ENCODE data around the gene ZNF569. TPM values are rescaled to one million over a fixed set of nuclear protein-coding genes. Genes with fewer than 3 reads are reported as not detected.
A peak's percentile ranks its signal among the peaks of the same experiment; 100 is the strongest.
"Not testable (repeated sequence)": the region's sequence is repeated elsewhere in the genome, so short reads cannot be mapped to it uniquely, and the experiment has no call there.

ZNF569 gene
- total and polyA plus RNA-seq, 8 donors, result 1.0 to 2.9 (median 1.7) TPM

GRCh38 chr19:37403403-37403802 lies 63.8 kb downstream of the ZNF569 start:
- no peak overlapping the region for H3K4me3 ChIP-seq
- intact Hi-C loops (cut with DNase I), result no loop called here
- ATAC-seq (no peak), FAIRE-seq (no peak), DNase-seq (peak in 2 of 6 donors; percentile 11 to 33)
- no peak for TF ChIP-seq CTCF (IDR thresholded peaks at IDR 0.05)
- H3K27me3 ChIP-seq, result no peaks in the 10 kb centered on the region
- WGBS, 2 donors, result 49 to 55% methylated on average over 34 of the region's 34 CpGs
- peaks cover 0 to 2% (median 0%) of the 10 kb centered on the region in 4 donors for H3K9me3 ChIP-seq
- H3K36me3 ChIP-seq, result no peaks in the 10 kb centered on the region
- H3K27ac ChIP-seq, result no peak overlapping the region
- no peaks in the 10 kb centered on the region for H3K4me1 ChIP-seq

- no peaks in the 10 kb centered on the region for H3K36me3 ChIP-seq
- no peaks in the 10 kb centered on the region for H3K27me3 ChIP-seq
- no peaks in the 10 kb centered on the region for H3K4me1 ChIP-seq
- no peak for FAIRE-seq
- no peak for TF ChIP-seq CTCF (IDR thresholded peaks at IDR 0.05)
- no peak overlapping the region for H3K4me3 ChIP-seq
- H3K27ac ChIP-seq, result no peak overlapping the region
- no peak for DNase-seq
- ATAC-seq, result no peak
- H3K9me3 ChIP-seq, result peaks cover 0 to 2% (median 0%) of the 10 kb centered on the region in 4 donors
- 87 to 90% methylated on average over 1 of the region's 1 CpG for WGBS, 2 donors
- intact Hi-C loops (cut with DNase I), result no loop called here
Measured at GRCh38 chr19:37401078-37401477, 66.2 kb downstream of the ZNF569 start.

- H3K36me3 ChIP-seq, result peaks cover 0 to 18% (median 17%) of the 10 kb centered on the region in 3 donors
- H3K27me3 ChIP-seq; H3K4me1 ChIP-seq; ATAC-seq; FAIRE-seq; H3K27ac ChIP-seq; DNase-seq; intact Hi-C loops (cut with DNase I); H3K4me3 ChIP-seq: not testable (repeated sequence)
- 97% methylated on average over 6 of the region's 6 CpGs for WGBS, 2 donors
- peaks cover 0 to 30% (median 5%) of the 10 kb centered on the region in 4 donors for H3K9me3 ChIP-seq
Measured at GRCh38 chr19:37391399-37391798, 75.8 kb downstream of the ZNF569 start.

- ATAC-seq (no peak), DNase-seq (no peak), FAIRE-seq (no peak)
- H3K27ac ChIP-seq, result no peak overlapping the region
- no peak overlapping the region for H3K4me3 ChIP-seq
- H3K36me3 ChIP-seq, result peaks cover 0 to 39% (median 25%) of the 10 kb centered on the region in 3 donors
- intact Hi-C loops (cut with DNase I), result no loop called here
- H3K9me3 ChIP-seq, result peaks cover 0 to 37% (median 5%) of the 10 kb centered on the region in 4 donors
- WGBS, 2 donors, result 98 to 100% methylated on average over 4 of the region's 4 CpGs
- no peaks in the 10 kb centered on the region for H3K27me3 ChIP-seq
- H3K4me1 ChIP-seq, result no peaks in the 10 kb centered on the region
- TF ChIP-seq CTCF (IDR thresholded peaks at IDR 0.05), result no peak
Measured at GRCh38 chr19:37389234-37389633, 78.0 kb downstream of the ZNF569 start.

GRCh38 chr19:37370880-37371661 lies 96.2 kb downstream of the ZNF569 start, which contains the start of gene ZNF527:
Gene ZNF527, plus strand, starts transcription at chr19:37371099. Its CDS starts 3,100 bp downstream, at chr19:37374199.
- peak within 1 kb of the TSS; percentile 70 to 82 (median 76) for H3K27ac ChIP-seq
- H3K9me3 ChIP-seq, result no peaks in the 10 kb centered on the region
- H3K4me1 ChIP-seq, result peaks cover 0 to 7% (median 0%) of the 10 kb centered on the region in 3 donors
- peak; percentile 96 to 99 (median 96) for DNase-seq
- intact Hi-C loops (cut with DNase I), result no loop called here
- peaks cover 0 to 15% (median 6%) of the 10 kb centered on the region in 3 donors for H3K36me3 ChIP-seq
- FAIRE-seq, result peak; percentile 91
- H3K27me3 ChIP-seq, result no peaks in the 10 kb centered on the region
- peak; percentile 98 to 100 (median 99) for ATAC-seq
- 1% methylated on average over 58 of the region's 58 CpGs for WGBS, 2 donors
- TF ChIP-seq CTCF (IDR thresholded peaks at IDR 0.05), result no peak
- peak within 1 kb of the TSS; percentile 41 to 78 (median 63) for H3K4me3 ChIP-seq

GRCh38 chr19:37370386-37370879 lies 96.8 kb downstream of the ZNF569 start:
- H3K4me3 ChIP-seq, result peak overlapping the region; percentile 41 to 78 (median 63)
- H3K9me3 ChIP-seq; H3K36me3 ChIP-seq; H3K4me1 ChIP-seq; ATAC-seq; intact Hi-C loops (cut with DNase I); H3K27me3 ChIP-seq; FAIRE-seq: not testable (repeated sequence)
- H3K27ac ChIP-seq, result peak overlapping the region; percentile 70 to 82 (median 76)
- 17 to 19% methylated on average over 18 of the region's 18 CpGs for WGBS, 2 donors
- DNase-seq, result peak in 1 of 6 donors; percentile 15
